ENCODE data around the gene KAT2B.

DNA sequence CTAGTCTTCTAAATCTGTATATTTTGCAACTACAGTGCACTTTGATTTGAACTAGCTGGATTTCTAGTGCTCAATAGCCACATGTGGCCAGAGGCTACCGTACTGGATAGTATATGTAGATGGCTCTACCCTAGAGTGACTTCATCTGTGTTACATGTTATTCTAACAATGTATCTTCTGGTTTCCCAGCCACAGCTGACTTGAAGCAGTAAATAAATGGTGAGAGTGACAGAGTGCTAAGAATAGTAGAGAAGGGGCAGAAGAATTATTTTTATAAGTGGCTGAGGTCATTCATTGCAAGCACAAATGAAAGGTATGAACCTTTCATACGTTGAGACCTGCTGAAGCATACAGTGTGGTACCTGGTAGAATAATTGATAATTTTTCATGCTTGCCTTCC is 30.9 kb downstream of the KAT2B start:
- TF ChIP-seq, protein P1, sequence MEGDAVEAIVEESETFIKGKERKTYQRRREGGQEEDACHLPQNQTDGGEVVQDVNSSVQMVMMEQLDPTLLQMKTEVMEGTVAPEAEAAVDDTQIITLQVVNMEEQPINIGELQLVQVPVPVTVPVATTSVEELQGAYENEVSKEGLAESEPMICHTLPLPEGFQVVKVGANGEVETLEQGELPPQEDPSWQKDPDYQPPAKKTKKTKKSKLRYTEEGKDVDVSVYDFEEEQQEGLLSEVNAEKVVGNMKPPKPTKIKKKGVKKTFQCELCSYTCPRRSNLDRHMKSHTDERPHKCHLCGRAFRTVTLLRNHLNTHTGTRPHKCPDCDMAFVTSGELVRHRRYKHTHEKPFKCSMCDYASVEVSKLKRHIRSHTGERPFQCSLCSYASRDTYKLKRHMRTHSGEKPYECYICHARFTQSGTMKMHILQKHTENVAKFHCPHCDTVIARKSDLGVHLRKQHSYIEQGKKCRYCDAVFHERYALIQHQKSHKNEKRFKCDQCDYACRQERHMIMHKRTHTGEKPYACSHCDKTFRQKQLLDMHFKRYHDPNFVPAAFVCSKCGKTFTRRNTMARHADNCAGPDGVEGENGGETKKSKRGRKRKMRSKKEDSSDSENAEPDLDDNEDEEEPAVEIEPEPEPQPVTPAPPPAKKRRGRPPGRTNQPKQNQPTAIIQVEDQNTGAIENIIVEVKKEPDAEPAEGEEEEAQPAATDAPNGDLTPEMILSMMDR (IDR thresholded peaks at IDR 0.05): no peak
- TF ChIP-seq POLR2A (IDR thresholded peaks at IDR 0.05): no peak
